H1 (cell line): ENCODE data around the gene ACSF3. TPM values are rescaled to one million over a fixed set of nuclear protein-coding genes. Genes with fewer than 3 reads are reported as not detected.

Source experiments
- CTCF ChIA-PET: fragments of 300-600 bp; sonication (Branson Sonifier 250); formaldehyde crosslinking; loops from one replicate; lab custom pipeline; 2021; ENCODE audit not compliant: partially characterized antibody; lab: Charles Lee
- POLR2A ChIA-PET: fragments of 300-600 bp; sonication (Branson Sonifier 250); formaldehyde crosslinking; loops from one replicate; lab custom pipeline; 2021; ENCODE audit warnings: inconsistent platforms; ENCODE audit not compliant: partially characterized antibody; lab: Charles Lee
- DNase-seq, 2 experiments: peaks; one replicate each; pipeline versions ENCODE4 v3.0.0 to v3.0.0-alpha.2; 2010 to 2022; ENCODE audit warnings: low spot score in 2 of 2, low read depth in 1 of 2, mixed read lengths in 1 of 2
- FAIRE-seq: peaks from 2 replicates; lab custom pipeline; 2011; peaks lifted over from hg19 to GRCh38; lab: Jason Lieb, UNC
- H2AFZ ChIP-seq: 2 replicates; pipeline ENCODE4 v1.8.1; 2012; ENCODE audit warnings: low read length, inconsistent platforms
- H2AK5ac ChIP-seq: 2 replicates; pipeline ENCODE4 v1.6.1; 2013; ENCODE audit warnings: low read depth, low read length
- H2BK120ac ChIP-seq: replicated peaks from 2 replicates; pipeline ENCODE3; 2013; ENCODE audit warnings: low read depth, low read length, inconsistent platforms
- H2BK12ac ChIP-seq: 2 replicates; pipeline ENCODE4 v1.6.1; 2013; ENCODE audit warnings: low read depth, low read length
- H2BK15ac ChIP-seq: 2 replicates; pipeline ENCODE4 v1.6.1; 2013; ENCODE audit warnings: low read length
- H2BK20ac ChIP-seq: 2 replicates; pipeline ENCODE4 v1.6.1; 2013; ENCODE audit warnings: low read length
- H2BK5ac ChIP-seq: 2 replicates; pipeline ENCODE4 v1.6.1; 2013; ENCODE audit warnings: low read depth, low read length
- H3K14ac ChIP-seq: 2 replicates; pipeline ENCODE4 v1.6.1; 2013; ENCODE audit warnings: inconsistent platforms; ENCODE audit not compliant: insufficient read length
- H3K18ac ChIP-seq: 2 replicates; pipeline ENCODE4 v1.6.1; 2013; ENCODE audit warnings: low read length; ENCODE audit errors: extremely low read depth
- H3K23ac ChIP-seq: 2 replicates; pipeline ENCODE4 v1.6.1; 2013; ENCODE audit warnings: inconsistent platforms; ENCODE audit not compliant: insufficient read length
- H3K23me2 ChIP-seq: 2 replicates; pipeline ENCODE4 v1.6.1; 2013; ENCODE audit warnings: low read depth, low read length
- H3K27ac ChIP-seq: 2 replicates; pipeline ENCODE4 v1.6.1; 2011; ENCODE audit warnings: low read depth, low read length, inconsistent platforms
- H3K27me3 ChIP-seq, 4 experiments: replicated peaks in 1 of 4; 1 replicate in 1 of 4; 2 replicates in 3 of 4; pipeline versions ENCODE4 v1.6.1 to v1.8.1; 2011 to 2013; ENCODE audit warnings: low read length in 3 of 4, mild to moderate bottlenecking in 3 of 4, inconsistent platforms in 2 of 4, mixed read lengths in 2 of 4, moderate library complexity in 1 of 4; ENCODE audit not compliant: control insufficient read depth in 3 of 4, insufficient read depth in 3 of 4; ENCODE audit errors: extremely low read depth in 1 of 4
- H3K36me3 ChIP-seq, 4 experiments: 2 replicates each; pipeline versions ENCODE4 v1.6.1 to v1.8.1; 2011 to 2013; ENCODE audit warnings: mild to moderate bottlenecking in 4 of 4, low read length in 3 of 4, moderate library complexity in 2 of 4, control low read depth in 1 of 4, inconsistent platforms in 1 of 4; ENCODE audit not compliant: insufficient read depth in 4 of 4, control insufficient read depth in 2 of 4
- H3K4ac ChIP-seq: replicated peaks from 2 replicates; pipeline ENCODE3; 2013; ENCODE audit warnings: low read length, low read depth, mixed read lengths, inconsistent platforms; ENCODE audit not compliant: insufficient read length
- H3K4me1 ChIP-seq, 4 experiments: replicated peaks in 1 of 4; 1 replicate in 1 of 4; 2 replicates in 3 of 4; pipeline versions ENCODE4 v1.6.1 to v1.8.1; 2011 to 2013; ENCODE audit warnings: low read length in 3 of 4, inconsistent platforms in 2 of 4, mixed read lengths in 1 of 4; ENCODE audit not compliant: insufficient read depth in 4 of 4, control insufficient read depth in 3 of 4
- H3K4me2 ChIP-seq, 2 experiments: 2 replicates each; pipeline versions ENCODE4 v1.6.1 to v1.8.1; 2011 to 2013; ENCODE audit warnings: low read depth in 2 of 2, low read length in 2 of 2, control low read depth in 1 of 2, inconsistent platforms in 1 of 2, mild to moderate bottlenecking in 1 of 2; ENCODE audit not compliant: insufficient read depth in 1 of 2
- H3K4me3 ChIP-seq, 4 experiments: fragments of 200-600, 300-600 bp in 1 of 4; sonication (generic), shearing (Covaris generic), sonication (Bioruptor Twin) in 1 of 4; 2 replicates each; pipeline versions ENCODE4 v1.5.1 to v1.8.1; 2011 to 2016; ENCODE audit warnings: low read length in 4 of 4, low read depth in 3 of 4, control low read depth in 2 of 4, inconsistent platforms in 2 of 4, mild to moderate bottlenecking in 2 of 4, mixed read lengths in 1 of 4, moderate library complexity in 1 of 4; ENCODE audit not compliant: insufficient read depth in 2 of 4; ENCODE audit errors: extremely low read depth in 1 of 4
- H3K56ac ChIP-seq: replicated peaks from 2 replicates; pipeline ENCODE3; 2013; ENCODE audit warnings: low read depth, mild to moderate bottlenecking, mixed read lengths, low read length, inconsistent platforms; ENCODE audit not compliant: insufficient read length
- H3K79me1 ChIP-seq: 2 replicates; pipeline ENCODE4 v1.6.1; 2013; ENCODE audit warnings: low read depth, low read length, control low read depth
- H3K79me2 ChIP-seq, 2 experiments: 2 replicates each; pipeline versions ENCODE4 v1.6.1 to v1.8.1; 2012 to 2013; ENCODE audit warnings: low read length in 2 of 2, mild to moderate bottlenecking in 2 of 2, inconsistent platforms in 1 of 2; ENCODE audit not compliant: insufficient read depth in 2 of 2, control insufficient read depth in 1 of 2
- H3K9ac ChIP-seq, 4 experiments: replicated peaks in 1 of 4; 1 replicate in 1 of 4; 2 replicates in 3 of 4; pipeline versions ENCODE4 v1.6.1 to v1.8.1; 2011 to 2013; ENCODE audit warnings: low read depth in 3 of 4, low read length in 3 of 4, control low read depth in 2 of 4, mild to moderate bottlenecking in 2 of 4, moderate library complexity in 2 of 4, inconsistent platforms in 1 of 4; ENCODE audit errors: extremely low read depth in 1 of 4
- H3K9me3 ChIP-seq, 2 experiments: 2 replicates each; pipeline versions ENCODE4 v1.6.1 to v1.8.1; 2012 to 2013; ENCODE audit warnings: mild to moderate bottlenecking in 2 of 2, moderate library complexity in 2 of 2, control low read depth in 1 of 2, inconsistent platforms in 1 of 2, low read depth in 1 of 2, low read length in 1 of 2, mixed read lengths in 1 of 2; ENCODE audit not compliant: insufficient read depth in 2 of 2
- H4K20me1 ChIP-seq, 2 experiments: replicated peaks in 1 of 2; 2 replicates each; pipeline versions ENCODE3 to v1.8.1; 2011 to 2013; ENCODE audit warnings: inconsistent platforms in 2 of 2, low read length in 2 of 2, mild to moderate bottlenecking in 1 of 2; ENCODE audit not compliant: insufficient read depth in 2 of 2, control insufficient read depth in 1 of 2
- H4K5ac ChIP-seq: 2 replicates; pipeline ENCODE4 v1.6.1; 2013; ENCODE audit warnings: low read length, low read depth, mixed read lengths, inconsistent platforms; ENCODE audit not compliant: insufficient read length
- H4K8ac ChIP-seq: 2 replicates; pipeline ENCODE4 v1.8.0; 2013; ENCODE audit warnings: mild to moderate bottlenecking, moderate library complexity, low read length, inconsistent platforms; ENCODE audit not compliant: insufficient read depth; ENCODE audit errors: extremely low read depth
- H4K91ac ChIP-seq: replicated peaks from 2 replicates; pipeline ENCODE3; 2013; ENCODE audit warnings: low read length, mixed read lengths, inconsistent platforms; ENCODE audit not compliant: insufficient read length
- ATF3 ChIP-seq: IDR thresholded peaks from 2 replicates; pipeline ENCODE4 v1.6.1; 2011; ENCODE audit warnings: low read depth, mild to moderate bottlenecking, low read length; ENCODE audit not compliant: insufficient read depth
- CREB1 ChIP-seq: IDR thresholded peaks from 2 replicates; pipeline ENCODE4 v1.6.1; 2012; ENCODE audit warnings: inconsistent platforms
- E2F6 ChIP-seq: IDR thresholded peaks from 2 replicates; pipeline ENCODE4 v1.6.1; 2012; ENCODE audit warnings: inconsistent platforms
- GTF2F1 ChIP-seq: IDR thresholded peaks from 2 replicates; pipeline ENCODE4 v1.6.1; 2012; ENCODE audit warnings: low read depth, low read length, improper control_type of control experiment, borderline replicate concordance
- HDAC6 ChIP-seq: IDR thresholded peaks from one replicate; pipeline ENCODE4 v1.7.1; 2012; ENCODE audit warnings: low read depth, mild to moderate bottlenecking, inconsistent platforms, low read length, moderate library complexity
- NANOG ChIP-seq: IDR thresholded peaks from 2 replicates; pipeline ENCODE4 v1.6.1; 2011; ENCODE audit warnings: low read length, low read depth, mild to moderate bottlenecking, inconsistent platforms; ENCODE audit not compliant: insufficient read depth, poor library complexity, severe bottlenecking
- RNF2 ChIP-seq: fragments of 200-900, 300-1000 bp; sonication (generic); IDR thresholded peaks from 2 replicates; pipeline ENCODE4 v1.7.1; 2016; ENCODE audit warnings: borderline replicate concordance, low read depth, mild to moderate bottlenecking, antibody characterized with exemption, low read length; ENCODE audit not compliant: poor library complexity, severe bottlenecking; ENCODE audit errors: missing control alignments
- SIX5 ChIP-seq: IDR thresholded peaks from 2 replicates; pipeline ENCODE4 v1.6.1; 2011; ENCODE audit warnings: mild to moderate bottlenecking, low read depth, low read length
- TCF12 ChIP-seq: IDR thresholded peaks from 2 replicates; pipeline ENCODE4 v1.6.1; 2011; ENCODE audit warnings: low read depth, mild to moderate bottlenecking, low read length
- USF2 ChIP-seq: IDR thresholded peaks from 2 replicates; pipeline ENCODE4 v1.6.1; 2011; ENCODE audit warnings: low read length, improper control_type of control experiment
- ZNF274 ChIP-seq: IDR thresholded peaks from 2 replicates; pipeline ENCODE4 v1.7.0; 2012; ENCODE audit warnings: low read length, borderline replicate concordance; ENCODE audit errors: extremely low read depth
- WGBS, 2 experiments: shearing (Covaris generic) in 1 of 2; methylation state at CpG; one replicate each; pipeline versions ENCODE4 v1.1.6 to v1.1.7; 2013 to 2015; ENCODE audit warnings: low lambda C conversion rate in 2 of 2, mixed read lengths in 2 of 2, inconsistent platforms in 1 of 2, low coverage in 1 of 2, missing lambda C conversion rate in 1 of 2; ENCODE audit not compliant: insufficient replicate concordance in 2 of 2, insufficient coverage in 1 of 2, insufficient read length in 1 of 2; ENCODE audit errors: extremely low coverage in 1 of 2, missing lambda C conversion rate in 1 of 2; 5-methylcytosine and 5-hydroxymethylcytosine counted together
- polyA plus RNA-seq, 7 experiments: library from polyadenylated mRNA; depleted of rRNA in 3 of 7; stranded (reverse) in 5 of 7; unstranded in 2 of 7; fragments of >200 nt in 5 of 7; fragments of 200-250 nt in 2 of 7; gene quantifications; 1 replicate in 5 of 7; 2 replicates in 1 of 7; 4 replicates in 1 of 7; pipeline versions ENCODE4 v1.2.1 to v1.2.3, GENCODE V29; 2011 to 2013; ENCODE audit warnings: missing spikeins in 2 of 7, mixed read lengths in 2 of 7
- total RNA-seq: library from RNA; stranded (reverse); fragmentation: NEBNext Ultra II Directional; extraction: Animal tissue kit (Norgen Biotek cat#: 25700); gene quantifications from 2 replicates; pipeline ENCODE4 v1.2.1, GENCODE V29; 2021

ACSF3 gene
- total and polyA plus RNA-seq, 2 of the 8 experiments (the other 6 are each of a cell fraction or from before 2014, with no cell fraction given), result 15.6 to 22.9 TPM

- Histone ChIP-seq H3K4me2 (no peak overlapping the region), H3K14ac (no peak overlapping the region), H3K4me3 (no peak overlapping the region), H2AK5ac (no peak overlapping the region), H3K18ac (no peak overlapping the region), H2AFZ (no peak overlapping the region), H4K5ac (no peak overlapping the region), H4K8ac (no peak overlapping the region), H3K9ac (no peak overlapping the region), H2BK15ac (no peak overlapping the region), H3K4me1 (no peaks in the 10 kb centered on the region; a peak in 1 of 7 replicates), H3K79me2 (no peaks in the 10 kb centered on the region), H3K23me2 (peaks cover 3% of the 10 kb centered on the region; the same call in 1 of the 2 replicates), H4K20me1 (peaks cover 0 to 2% of the 10 kb centered on the region in 2 experiments), H2BK120ac (no peak overlapping the region), H3K9me3 (no peaks in the 10 kb centered on the region), H3K27ac (no peak overlapping the region), H4K91ac (no peak overlapping the region), H2BK20ac (no peak overlapping the region), H3K4ac (no peak overlapping the region), H3K27me3 (no peaks in the 10 kb centered on the region), H3K79me1 (no peaks in the 10 kb centered on the region), H2BK5ac (no peak overlapping the region), H3K36me3 (no peaks in the 10 kb centered on the region), H3K23ac (no peak overlapping the region), H2BK12ac (no peak overlapping the region), H3K56ac (no peak overlapping the region)
- FAIRE-seq, result no peak
- WGBS, 2 experiments, result 89% methylated on average over 16 of the region's 17 CpGs; no CpG with 5 or more reads in 1 of the 2 experiments
- POLR2A ChIA-PET, result no interaction called here
- no peak for DNase-seq
- CTCF ChIA-PET, result interaction anchor here (0.8 kb wide), 1 partner anchor 18 kb away, joined by 3 read pairs; no protein-coding TSS in a partner anchor
- no peak for TF ChIP-seq USF2
- no peak for TF ChIP-seq E2F6
- TF ChIP-seq HDAC6, result no peak
- TF ChIP-seq NANOG, result no peak
- TF ChIP-seq ATF3, result no peak
- no peak for TF ChIP-seq ZNF274
- no peak for TF ChIP-seq RNF2
- no peak for TF ChIP-seq GTF2F1
- no peak for TF ChIP-seq SIX5
- no peak for TF ChIP-seq CREB1
- no peak for TF ChIP-seq TCF12
Observed at GRCh38 chr16:89063768-89064320, 29.8 kb upstream of the ACSF3 start.
